GM18951 (cell line): ENCODE measurements around the gene ADCY7.

Experiments
- POLR2A ChIP-seq: IDR thresholded peaks from 4 replicates; pipeline ENCODE4 v1.6.1; 2011; ENCODE audit warnings: mild to moderate bottlenecking; ENCODE audit not compliant: insufficient read length, insufficient read depth; ENCODE audit errors: extremely low read depth
- in situ Hi-C: fragments of 300-500 bp; cut with MboI; formaldehyde crosslinking; loops from one replicate; pipeline ENCODE4 v1.12.0; 2022; ENCODE audit warnings: low sequenced_read_pairs, mixed read lengths, inconsistent platforms; ENCODE audit not compliant: unreplicated experiment

Gene ADCY7

DNA sequence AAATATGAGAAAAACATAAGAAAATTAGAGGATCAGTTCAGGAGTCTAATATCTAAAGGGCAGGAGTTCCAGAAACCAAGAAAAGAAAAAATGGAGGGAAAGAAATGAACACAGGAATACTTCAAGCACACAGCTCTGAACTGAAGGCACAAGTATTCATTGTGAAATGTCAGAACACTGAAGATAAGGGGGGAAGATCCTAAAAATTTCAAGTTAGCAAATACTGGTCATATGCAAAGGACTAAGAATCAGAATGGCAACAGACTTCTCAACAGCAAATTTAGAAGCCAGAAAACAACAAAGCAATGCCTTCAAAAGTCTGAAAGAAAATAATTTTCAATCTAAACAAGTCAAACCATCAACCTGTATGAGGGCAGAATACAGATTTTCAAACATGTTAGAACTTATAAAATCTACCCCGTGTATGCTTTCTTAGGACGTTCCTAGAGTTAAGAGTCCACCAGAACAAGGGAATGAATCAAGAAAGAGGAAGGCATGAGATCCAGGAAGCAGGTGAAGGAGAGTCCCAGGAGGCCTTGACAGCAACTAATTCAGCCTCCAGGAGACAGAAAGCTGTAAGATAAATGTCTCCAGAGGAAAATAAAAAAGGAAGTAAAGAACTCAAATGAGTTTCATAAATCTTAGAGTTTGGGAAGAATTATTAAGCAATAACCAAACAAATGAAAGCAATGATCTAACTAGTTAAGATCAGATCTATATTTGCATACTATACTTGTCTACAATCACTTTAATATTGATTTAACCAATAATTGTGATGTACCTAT lies 99.6 kb downstream of the ADCY7 start:
- in situ Hi-C loops, result no loop called here
- TF ChIP-seq POLR2A, result no peak
